Renal cortical epithelial cell (primary cell): Measurements from ENCODE around the gene GRXCR1. TPM values are rescaled to one million over a fixed set of nuclear protein-coding genes. Genes with fewer than 3 reads are reported as not detected.

ENCODE experiments used
- DNase-seq: peaks from one replicate; pipeline ENCODE4 v3.0.0-alpha.2; 2011; ENCODE audit warnings: low read depth
- total RNA-seq: library from RNA; depleted of rRNA; stranded (reverse); fragments of >200 nt; gene quantifications from 2 replicates; pipeline ENCODE4 v1.2.3, GENCODE V29; 2014

The GRXCR1 gene
- total RNA-seq, 1 donor from 2014 or later = not detected

- DNase-seq = peak; percentile 69
These were observed 35.4 kb downstream of the GRXCR1 start for GRCh38 chr4:42927946-42928345.

- DNase-seq = no peak
These were observed 36.1 kb downstream of the GRXCR1 start for GRCh38 chr4:42928582-42928981.

GRCh38 chr4:42942216-42942615 lies 49.7 kb downstream of the GRXCR1 start:
- no peak for DNase-seq

- DNase-seq = peak; percentile 27
These were observed 53.4 kb downstream of the GRXCR1 start for GRCh38 chr4:42945874-42946273.

- DNase-seq = no peak
These were observed 60.8 kb downstream of the GRXCR1 start for GRCh38 chr4:42953321-42953720.

- DNase-seq = no peak
These were observed 62.6 kb downstream of the GRXCR1 start for GRCh38 chr4:42954963-42955669.

- no peak for DNase-seq
These were observed 63.4 kb downstream of the GRXCR1 start for GRCh38 chr4:42955746-42956505.

- DNase-seq = peak; percentile 1
These were observed 72.8 kb downstream of the GRXCR1 start for GRCh38 chr4:42965326-42965725.

- no peak for DNase-seq
These were observed 93.5 kb downstream of the GRXCR1 start for GRCh38 chr4:42985976-42986375.

GRCh38 chr4:42995343-42995944 lies 102.9 kb downstream of the GRXCR1 start:
- peak; percentile 45 for DNase-seq

- DNase-seq = no peak
These were observed 116.3 kb downstream of the GRXCR1 start for GRCh38 chr4:43008793-43009192.

- no peak for DNase-seq
These were observed 121.7 kb downstream of the GRXCR1 start for GRCh38 chr4:43014256-43014655.

GRCh38 chr4:43041632-43042031 lies 149.1 kb downstream of the GRXCR1 start:
- DNase-seq = no peak

- DNase-seq = no peak
These were observed 154.5 kb downstream of the GRXCR1 start for GRCh38 chr4:43047058-43047457.

GRCh38 chr4:43048570-43048969 lies 156.1 kb downstream of the GRXCR1 start:
- DNase-seq = no peak

- DNase-seq = no peak
These were observed 156.8 kb downstream of the GRXCR1 start for GRCh38 chr4:43049326-43049725.

- DNase-seq = no peak
These were observed 173.9 kb downstream of the GRXCR1 start for GRCh38 chr4:43066415-43066814.

GRCh38 chr4:43071069-43071468 lies 178.6 kb downstream of the GRXCR1 start:
- DNase-seq = no peak

Other genes starting within 250 kb of the GRXCR1 start
- 4.0 and 38.4 TPM in 2 replicates for gene ATP8A1, start 235.6 kb upstream of the GRXCR1 start, total RNA-seq